GM12892 (cell line): ENCODE results near the gene OR5K2.

ENCODE experiments used
- POLR2A ChIP-seq: IDR thresholded peaks from 2 replicates; pipeline ENCODE4 v1.6.1; 2011; ENCODE audit warnings: low read depth, low read length, control low read depth
- POLR2AphosphoS5 ChIP-seq: IDR thresholded peaks from 2 replicates; pipeline ENCODE4 v1.6.1; 2011; ENCODE audit warnings: low read depth, low read length, control low read depth

GRCh38 chr3:98450372-98450771 is 47.1 kb upstream of the OR5K2 start:
- TF ChIP-seq POLR2AphosphoS5 (no peak), POLR2A (no peak)
